GM21423 (cell line): ENCODE data around the gene ALDH16A1.

Source experiments
- ATAC-seq: cut with Tn5 transposase; IDR thresholded peaks from one replicate; pipeline ENCODE4 v1.9.1; 2021; ENCODE audit warnings: mild to moderate bottlenecking, moderate library complexity; ENCODE audit not compliant: unreplicated experiment

ALDH16A1 gene

DNA sequence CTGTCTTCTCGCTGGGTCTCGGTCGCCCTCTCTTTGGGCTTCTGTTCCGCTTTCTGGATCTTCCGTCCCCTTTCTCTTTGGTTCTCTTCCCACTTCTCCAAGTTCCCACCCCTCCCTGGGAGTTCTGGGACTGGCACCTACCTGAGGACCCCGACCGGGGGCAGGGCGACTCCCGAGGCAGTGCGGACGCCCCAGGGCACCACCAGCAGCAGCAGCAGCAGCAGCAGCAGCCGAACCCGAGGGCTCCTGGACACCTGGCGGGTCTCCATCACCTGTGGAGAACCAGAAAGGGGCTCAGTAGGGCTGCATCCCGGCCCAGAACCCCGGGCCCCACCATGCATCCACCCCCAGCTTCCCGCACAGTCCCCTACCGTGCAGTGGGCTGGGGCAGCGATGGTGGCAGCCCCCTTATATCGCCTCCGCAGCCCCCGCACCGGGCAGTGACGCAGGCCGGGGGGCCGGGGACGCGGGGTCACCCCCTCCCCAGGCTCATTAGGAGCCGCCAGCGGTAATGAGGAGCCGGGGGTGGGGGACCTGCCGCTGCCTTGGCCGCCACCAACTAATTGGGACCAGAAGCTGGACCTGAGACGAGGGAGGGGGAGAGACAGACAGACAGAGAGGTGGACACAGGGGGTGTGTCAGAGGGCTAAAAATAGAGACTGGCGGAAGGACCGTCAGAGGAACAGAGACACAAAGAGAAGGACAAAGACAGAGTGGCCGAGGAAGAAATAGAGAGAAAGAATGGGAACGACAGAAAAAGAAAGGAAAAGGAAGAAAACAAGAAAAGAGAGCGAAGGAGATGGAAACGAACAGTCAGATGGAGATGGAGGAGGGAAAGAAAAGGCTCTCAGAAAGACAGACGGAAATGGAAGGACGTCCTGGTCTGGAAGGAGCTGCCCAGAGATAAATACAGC lies 29.7 kb upstream of the ALDH16A1 start, which contains the start of gene PTH2:
Gene PTH2 (minus strand): TSS at position 371 of the 914 bp plus-strand sequence. CDS start 102 bp downstream, at position 269.
- no peak for ATAC-seq

DNA sequence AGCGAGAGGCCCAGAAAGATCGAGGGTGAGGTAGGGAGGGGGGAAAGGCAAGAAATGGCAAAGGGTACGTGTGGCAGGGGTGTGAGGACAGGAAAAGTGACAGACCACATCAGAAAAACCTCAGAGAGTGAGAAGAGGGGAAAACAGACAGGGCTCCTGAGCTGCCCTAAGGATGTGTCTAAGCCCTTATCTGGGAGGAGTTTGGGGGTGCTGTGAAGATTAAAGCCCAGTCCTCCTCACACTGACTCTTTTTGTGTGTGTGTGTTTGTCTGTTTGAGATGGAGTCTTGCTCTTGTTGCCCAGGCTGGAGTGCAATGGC lies 29.1 kb upstream of the ALDH16A1 start:
- ATAC-seq: no peak

DNA sequence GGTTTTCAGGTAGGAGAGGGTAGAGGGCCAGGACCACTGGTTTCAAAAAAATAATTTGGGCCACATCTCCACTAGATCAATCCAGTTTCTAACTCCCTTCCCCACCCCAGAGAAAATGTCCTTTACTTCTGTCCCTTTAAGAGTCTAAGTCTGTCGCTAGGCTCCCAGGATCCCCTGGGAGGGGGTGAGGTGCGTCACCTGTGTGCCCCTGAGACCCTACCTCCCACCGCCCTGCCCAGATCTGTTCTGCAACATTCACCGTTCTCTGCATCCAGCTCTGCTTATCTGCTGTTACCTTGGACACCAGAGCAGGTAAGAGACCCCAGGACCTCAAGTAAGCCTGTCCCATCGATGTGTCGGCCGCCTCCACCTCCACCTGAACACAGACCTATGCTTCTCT lies 27.8 kb upstream of the ALDH16A1 start, which contains the start of gene GFY:
Gene GFY (plus strand): TSS at position 211 of the 400 bp plus-strand sequence. CDS start 1,043 bp downstream, outside the sequence.
- no peak for ATAC-seq

DNA sequence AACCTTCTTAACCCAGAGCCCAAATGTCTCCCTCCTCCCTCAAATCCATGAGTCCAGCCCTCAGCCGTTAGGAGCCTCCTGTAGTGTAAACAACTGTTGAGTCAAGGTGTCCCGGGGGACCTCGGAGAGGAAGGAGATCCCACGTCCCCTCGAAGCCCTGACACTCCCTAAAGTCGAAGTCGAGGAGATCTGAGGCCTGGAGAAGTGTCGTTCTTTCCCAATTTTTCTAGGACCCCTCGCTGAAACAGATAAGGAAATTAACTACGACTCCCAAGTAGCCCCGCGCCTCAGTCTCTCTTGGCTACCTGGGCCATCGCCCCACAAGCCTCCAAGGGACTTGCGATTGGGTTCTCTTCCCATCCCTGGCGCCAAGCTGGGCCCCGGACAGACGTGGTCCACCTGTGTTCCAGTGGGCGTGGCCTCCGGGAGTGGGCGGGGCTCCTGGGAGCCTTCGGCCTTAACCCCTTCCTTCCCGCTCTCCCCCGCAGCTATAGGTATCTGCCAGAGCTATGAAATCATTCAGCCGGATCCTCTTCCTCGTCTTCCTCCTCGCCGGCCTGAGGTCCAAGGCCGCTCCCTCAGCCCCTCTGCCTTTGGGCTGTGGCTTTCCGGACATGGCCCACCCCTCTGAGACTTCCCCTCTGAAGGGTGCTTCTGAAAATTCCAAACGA lies 27.0 kb upstream of the ALDH16A1 start:
- ATAC-seq: no peak

DNA sequence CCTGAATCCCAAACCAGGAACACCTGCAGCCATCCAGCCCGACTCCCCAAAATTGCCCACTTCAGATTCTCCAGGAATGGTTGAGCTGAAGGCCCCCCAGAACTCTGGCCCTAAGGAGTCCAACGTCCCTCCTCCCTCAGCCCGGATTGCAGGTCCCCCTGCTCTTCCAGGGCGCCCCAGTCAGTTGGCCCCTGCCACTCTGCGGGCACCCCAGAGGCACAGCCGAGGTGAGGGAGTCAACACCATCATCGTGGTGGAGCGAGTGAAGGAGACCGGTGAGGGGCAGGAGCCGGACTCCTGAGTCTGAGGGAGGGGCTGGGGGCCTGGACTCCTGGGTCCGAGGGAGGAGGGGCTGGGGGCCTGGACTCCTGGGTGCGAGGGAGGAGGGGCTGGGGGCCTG lies 25.7 kb upstream of the ALDH16A1 start:
- no peak for ATAC-seq

DNA sequence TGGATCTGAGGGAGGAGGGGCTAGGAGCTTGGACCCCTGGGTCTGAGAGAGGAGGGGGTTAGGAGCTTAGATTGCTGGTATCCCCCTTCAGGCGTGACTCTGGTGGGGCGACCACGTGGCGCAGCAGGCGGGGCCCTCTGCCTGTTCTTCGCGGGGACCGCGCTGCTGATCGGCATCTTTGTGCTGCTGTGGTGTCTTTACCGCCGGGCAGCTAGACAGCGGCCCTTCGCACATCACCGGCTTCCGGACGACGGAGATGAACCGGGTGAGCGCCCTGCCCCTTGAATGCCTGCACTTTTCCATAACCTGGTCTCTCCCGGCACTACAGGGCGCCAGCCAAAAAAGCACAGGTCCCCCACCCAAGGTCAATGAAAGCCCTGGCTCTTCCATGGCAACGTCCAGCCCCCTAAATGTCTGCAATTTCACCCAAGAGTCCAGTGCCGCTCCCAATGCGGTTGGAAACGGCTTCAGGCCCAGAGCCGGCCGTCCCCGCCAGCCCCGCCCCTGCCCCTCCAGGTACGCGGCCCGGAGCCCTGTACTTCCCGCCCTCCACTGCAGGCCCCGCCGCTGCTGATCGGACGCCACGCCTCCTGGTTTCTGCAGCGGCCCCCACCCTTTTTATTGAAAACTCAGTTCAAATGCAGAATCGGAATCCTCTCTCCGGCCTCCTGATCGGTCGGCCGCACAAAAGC lies 25.0 kb upstream of the ALDH16A1 start:
- ATAC-seq: no peak

DNA sequence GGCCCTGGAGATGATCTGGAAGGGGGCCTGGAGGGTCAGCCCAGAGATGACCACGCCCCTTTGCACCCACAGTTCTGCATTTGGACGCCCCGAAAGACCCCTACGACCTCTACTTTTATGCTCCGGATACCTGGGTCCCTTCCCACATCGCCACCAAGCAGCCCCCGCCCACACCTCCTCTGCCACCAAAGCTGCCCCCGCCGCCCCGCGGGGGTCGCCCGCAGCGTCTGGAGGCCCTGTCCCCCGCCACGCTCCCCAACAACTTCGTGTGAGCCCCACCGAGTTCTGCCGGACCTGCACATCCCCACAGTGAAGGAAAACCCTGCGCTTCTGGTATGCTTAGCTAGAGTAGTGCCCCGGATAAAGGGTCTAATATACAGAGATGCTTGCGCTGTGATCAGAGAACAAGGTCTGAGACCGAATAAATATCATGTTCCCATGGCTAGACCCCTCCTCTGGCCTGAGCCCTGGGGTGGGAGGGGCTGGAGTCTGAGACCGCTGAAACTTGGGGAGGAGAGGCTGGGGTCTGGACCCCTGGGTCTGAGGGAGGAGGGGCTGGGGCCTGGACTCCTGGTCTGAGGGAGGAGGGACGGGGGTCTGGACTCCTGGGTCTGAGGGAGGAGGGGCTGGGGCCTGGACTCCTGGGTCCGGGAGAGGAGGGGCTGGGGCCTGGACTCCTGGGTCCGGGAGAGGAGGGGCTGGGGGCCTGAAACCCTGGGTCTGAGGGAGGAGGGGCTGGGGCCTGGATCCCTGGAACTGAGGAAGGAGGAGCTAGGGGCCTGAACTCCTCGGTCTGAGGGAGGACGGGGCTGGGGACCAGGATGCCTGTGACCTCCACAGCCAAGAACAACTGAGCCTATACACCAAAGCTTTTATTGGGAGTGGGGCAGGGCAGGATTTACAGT lies 24.2 kb upstream of the ALDH16A1 start:
- ATAC-seq: no peak

DNA sequence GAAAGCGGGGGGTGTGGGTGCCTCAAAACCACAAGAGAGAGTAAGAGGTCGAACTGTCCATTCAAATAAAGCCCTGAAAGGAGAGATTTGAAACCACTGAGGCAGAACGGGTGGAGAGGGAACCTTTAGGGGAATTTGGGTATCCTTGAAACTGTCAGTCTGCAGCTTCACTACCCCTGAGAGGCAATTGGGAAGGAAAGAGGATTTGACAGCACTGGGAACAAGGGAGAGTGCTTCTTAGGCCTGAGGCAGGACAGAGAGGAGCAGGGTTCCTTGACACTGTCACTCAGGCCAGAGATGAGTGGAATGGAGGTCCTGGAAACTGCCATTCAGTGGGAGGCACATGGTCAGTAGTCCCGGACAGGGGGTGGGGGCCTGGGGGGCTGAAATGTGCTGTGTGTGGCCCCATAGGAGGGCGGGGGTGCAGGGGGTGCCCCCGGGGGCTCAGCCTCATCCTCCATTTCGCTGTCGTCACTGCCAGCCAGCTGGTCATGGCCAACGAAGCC lies 22.8 kb upstream of the ALDH16A1 start:
- no peak for ATAC-seq

DNA sequence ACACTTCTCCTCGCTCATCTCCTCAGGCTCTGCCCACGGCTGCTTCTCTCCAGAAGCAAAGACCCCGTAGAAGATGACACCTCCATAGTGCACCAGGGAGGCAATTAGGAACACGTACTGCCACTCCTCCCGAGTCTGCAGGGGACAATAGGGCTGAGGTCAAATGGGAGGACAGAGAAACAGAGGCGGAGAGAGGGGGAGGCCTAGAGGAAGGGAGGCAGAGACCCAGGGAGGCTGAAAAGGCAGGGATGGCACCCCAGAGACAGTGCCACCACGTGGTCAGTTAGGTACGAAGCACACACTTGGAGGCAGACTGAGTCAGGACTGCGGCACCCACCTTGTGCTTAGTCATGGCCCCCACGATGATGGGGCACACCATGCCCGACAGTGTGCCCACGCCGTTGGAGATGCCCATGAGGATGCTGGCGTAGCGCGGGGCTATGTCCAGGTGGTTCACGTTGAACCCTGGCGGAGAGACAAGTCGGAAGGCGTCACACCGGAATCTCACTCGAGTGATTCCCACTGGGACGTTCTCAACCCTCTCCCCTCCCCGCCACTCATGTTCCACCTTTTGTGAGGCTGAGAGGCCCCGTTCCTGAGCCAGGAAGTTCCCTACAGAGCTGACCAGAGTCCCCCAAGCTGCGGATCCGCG lies 22.2 kb upstream of the ALDH16A1 start:
- no peak for ATAC-seq

DNA sequence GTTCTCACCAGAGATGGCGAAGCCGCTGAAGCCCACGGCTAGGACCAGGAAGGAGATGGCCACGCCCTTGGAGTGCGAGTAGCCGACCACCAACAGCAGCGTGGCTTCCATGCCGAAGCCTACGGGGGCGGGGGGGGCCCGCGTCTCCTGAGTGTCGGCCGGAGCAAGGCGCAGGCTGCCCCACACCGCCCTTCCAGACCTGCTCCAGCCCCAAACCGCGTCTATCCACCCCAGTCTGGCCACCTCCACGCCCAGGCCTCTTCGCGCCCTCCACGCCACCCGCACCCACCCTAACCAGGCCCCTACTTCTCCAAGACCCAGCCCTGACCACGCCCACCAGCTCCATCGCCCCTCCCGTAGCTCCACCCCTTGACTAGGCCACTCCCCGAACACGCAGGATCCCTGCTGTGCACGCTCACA lies 21.7 kb upstream of the ALDH16A1 start:
- no peak for ATAC-seq

DNA sequence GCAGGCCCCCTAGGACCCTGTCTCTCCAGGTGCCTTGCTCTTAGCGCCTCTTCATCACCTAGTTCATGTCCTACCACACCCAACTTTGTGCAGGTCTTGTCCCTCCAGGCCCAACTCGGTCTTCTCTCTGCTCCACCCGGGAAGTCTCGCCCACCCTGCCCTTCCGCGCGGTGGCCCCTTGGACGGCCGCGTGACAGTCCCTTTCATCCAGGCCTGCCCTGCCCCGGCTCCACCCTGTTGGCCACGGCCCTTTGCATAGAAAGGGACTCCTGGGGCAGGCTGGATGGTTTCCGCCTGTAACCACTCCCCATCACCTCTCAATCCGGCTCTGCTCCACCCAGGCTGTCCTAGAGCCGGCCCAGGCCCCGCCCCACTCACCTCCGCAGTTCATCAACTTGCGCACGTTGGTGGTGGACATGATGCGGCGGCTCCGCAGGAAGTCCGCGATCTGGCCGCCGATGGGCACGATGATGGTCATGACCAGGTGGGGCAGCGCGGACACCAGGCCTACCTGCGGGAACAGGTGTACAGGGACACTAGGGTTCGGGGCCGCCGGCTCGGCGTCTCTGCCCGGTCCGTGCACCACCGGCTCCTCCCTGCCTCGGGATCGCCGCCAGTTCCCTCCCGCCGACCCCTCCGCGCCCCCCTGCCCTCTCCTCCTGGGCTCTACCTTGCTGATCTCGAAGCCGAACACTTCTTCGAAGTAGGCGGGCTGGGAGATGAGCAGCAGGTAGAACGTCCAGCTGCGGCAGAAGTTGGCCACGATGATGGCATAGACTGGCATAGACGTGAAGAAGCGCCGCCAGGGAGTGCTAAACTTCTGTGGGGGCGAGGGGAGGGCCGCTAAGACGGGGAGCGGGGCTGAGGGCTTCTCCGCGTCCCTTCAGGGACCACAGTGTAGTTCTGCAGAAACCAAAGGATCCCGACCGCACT lies 20.6 kb upstream of the ALDH16A1 start:
- no peak for ATAC-seq

DNA sequence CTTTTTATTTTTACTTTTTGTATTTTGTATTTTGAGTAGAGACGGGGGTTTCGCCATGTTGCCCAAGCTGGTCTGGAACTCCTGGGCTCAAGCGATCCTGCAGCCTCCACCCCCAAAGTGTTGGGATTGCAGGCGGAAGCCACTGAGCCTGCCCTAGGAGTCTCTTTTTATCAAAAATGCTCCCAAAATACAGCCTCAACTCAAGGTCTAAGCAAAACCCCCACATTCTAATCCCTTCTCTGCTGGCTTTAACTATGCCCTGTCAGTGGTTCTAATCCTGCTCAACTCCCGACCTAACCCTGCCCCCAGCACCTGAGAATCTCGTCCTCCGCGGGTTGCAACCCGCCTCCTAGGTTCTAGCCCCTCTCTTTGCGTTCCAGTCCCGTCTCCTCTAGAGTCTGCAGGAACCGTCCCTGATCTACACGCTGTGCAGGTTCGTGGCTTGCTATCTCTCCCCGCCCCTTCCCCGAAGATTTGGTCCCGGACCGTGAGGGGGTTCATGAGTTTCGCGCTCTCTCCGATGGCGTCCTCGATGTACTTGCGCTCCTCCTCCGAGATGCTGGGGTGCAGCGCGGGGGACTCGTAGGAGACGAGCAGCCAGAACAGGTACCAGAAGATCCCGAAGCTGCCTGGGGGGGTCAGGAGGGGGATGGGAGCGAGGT lies 19.7 kb upstream of the ALDH16A1 start:
- ATAC-seq: no peak

DNA sequence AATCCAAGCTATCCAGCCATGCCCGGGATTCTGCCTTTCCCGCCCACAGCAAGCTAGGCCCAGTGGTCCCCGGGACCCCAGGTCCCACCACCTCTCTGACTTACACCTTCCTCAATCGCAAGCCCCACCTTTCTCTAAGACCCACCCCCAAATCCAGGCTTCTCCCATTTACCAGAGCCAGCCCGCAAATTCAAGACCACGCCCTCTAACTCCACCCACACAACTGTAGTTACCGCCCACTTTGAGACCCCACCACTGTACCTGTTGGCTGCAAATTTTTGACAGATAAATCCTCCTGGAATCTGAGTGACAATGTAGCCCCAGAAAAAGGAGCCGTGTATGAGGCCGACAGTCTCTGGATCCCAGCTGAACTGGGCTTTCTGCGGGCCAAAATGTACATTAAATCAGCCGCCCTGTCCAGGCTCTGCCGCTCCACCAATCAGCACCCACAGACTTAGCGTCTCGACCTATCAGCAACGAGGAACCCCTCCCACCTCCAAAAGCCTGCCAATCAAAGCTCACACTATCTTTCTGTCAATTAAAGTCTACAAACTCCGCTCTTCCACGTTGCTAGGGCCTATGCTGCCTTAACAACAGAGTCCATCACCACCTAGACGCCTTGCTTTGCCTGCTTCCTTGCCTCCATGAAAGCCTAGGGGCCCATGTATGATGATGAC lies 18.0 kb upstream of the ALDH16A1 start:
- ATAC-seq: no peak

DNA sequence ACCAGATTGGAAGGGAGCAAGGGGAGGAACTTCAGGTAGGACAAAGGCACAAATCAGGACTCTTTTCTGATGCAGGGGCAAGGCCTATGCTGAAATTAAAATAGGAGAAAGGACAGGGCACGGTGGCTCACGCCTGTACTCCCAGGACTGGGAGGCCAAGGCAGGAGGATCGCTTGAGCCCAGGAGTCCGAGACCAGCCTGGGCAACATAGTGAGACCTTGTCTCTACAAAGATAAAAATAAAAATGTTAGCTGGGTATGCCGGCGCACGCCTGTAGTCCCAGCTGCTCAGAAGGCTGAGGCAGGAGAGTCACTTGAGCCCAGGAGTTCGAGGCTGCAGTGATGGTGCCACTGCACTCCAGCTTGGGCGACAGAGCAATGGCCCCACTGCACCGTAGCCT lies 17.4 kb upstream of the ALDH16A1 start:
- no peak for ATAC-seq

DNA sequence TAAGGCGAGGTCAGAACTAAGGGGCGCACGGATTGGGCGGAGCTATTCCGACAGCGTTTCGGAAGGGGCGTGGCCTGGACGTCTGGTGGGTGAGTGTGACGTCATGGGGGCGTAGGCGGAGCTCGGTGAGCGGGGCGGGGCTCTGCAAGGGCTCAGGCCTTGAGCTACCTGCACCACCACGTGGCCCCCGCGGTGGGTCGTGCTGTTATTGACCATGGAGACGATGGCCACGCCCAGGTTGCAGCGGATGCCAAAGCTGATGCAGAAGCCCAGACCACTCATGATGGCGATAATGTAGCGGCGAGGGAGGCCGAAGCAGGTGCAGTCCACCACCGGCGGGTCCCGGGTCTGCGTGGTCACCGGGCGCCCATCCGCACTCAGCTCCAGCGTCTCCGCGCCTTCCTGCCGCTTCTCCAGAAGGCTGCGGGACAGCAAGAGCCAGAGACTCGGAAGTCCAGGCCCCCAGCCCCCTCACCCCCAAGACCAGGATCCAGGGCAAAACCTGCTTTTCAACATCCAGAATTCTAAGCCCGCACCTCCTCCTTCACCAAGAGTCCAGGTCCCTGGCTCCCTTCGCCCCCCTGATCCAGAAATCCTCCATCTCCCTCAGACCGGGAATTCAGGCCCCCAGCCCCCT lies 16.5 kb upstream of the ALDH16A1 start:
- ATAC-seq: no peak

DNA sequence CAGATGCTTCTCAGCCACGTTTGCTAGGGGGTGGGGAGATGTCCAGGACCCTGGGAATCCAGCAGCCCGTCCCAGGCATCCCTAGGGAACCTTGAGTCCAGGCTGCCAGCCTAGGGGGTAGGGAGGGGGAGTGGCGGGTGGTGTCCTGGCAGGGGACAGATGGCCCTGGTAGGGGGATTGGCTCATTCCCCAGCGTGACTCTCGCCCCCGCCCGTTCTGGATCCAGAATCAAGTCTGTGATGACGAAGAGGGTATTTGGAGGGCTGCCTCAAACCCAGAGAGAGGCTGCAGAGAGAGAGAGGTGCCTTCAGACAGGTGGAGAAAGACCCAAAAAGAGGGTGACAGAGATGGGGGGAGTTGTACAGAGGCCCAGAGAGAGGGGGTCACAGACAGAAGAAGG lies 15.8 kb upstream of the ALDH16A1 start:
- ATAC-seq: no peak

DNA sequence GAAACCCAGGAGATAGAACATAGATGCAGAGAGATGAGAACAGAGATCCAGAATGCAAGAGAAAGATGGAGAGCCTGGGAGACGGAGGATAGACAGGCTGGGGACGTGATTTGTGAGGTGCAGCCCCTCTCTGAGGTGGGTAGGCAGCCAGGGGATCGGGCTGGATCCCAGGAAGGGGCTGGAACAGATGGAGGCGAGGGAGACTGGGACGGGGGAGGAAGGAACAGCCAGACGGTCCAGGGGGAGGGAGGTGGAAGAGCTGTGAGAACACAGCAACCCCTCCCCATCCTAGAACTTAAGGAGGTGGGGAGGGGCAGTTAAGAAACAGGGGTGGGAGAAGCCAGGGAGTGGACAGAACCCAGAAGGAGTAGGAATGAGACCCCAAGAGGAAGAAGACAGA lies 14.8 kb upstream of the ALDH16A1 start:
- ATAC-seq: no peak
